ENCODE data around the gene TRPC1.

Gene TRPC1

GRCh38 chr3:142785996-142786395 lies 62.2 kb downstream of the TRPC1 start:
- no peak for DNase-seq
- Histone ChIP-seq H3K4me3 (ENCODE audit: low read depth, low read length) (no peak overlapping the region), H3K36me3 (no peaks in the 10 kb centered on the region), H3K4me1 (no peaks in the 10 kb centered on the region; the same call in none of the 2 replicates), H3K9me3 (no peaks in the 10 kb centered on the region), H3K27me3 (no peaks in the 10 kb centered on the region)
- no peak for TF ChIP-seq CTCF (IDR thresholded peaks at IDR 0.05; ENCODE audit: low read depth, low read length)

- no peak for DNase-seq
- Histone ChIP-seq H3K36me3 (no peaks in the 10 kb centered on the region), H3K4me3 (ENCODE audit: low read depth, low read length) (no peak overlapping the region), H3K9me3 (no peaks in the 10 kb centered on the region), H3K4me1 (no peaks in the 10 kb centered on the region; the same call in none of the 2 replicates), H3K27me3 (no peaks in the 10 kb centered on the region)
- TF ChIP-seq CTCF (IDR thresholded peaks at IDR 0.05; ENCODE audit: low read depth, low read length): no peak
Observed at GRCh38 chr3:142787719-142788118, 63.9 kb downstream of the TRPC1 start.

- Histone ChIP-seq H3K4me1 (no peaks in the 10 kb centered on the region; the same call in none of the 2 replicates), H3K9me3 (no peaks in the 10 kb centered on the region), H3K4me3 (ENCODE audit: low read depth, low read length) (no peak overlapping the region), H3K27me3 (no peaks in the 10 kb centered on the region), H3K36me3 (no peaks in the 10 kb centered on the region)
- TF ChIP-seq CTCF (IDR thresholded peaks at IDR 0.05; ENCODE audit: low read depth, low read length): no peak
- no peak for DNase-seq
Observed at GRCh38 chr3:142794508-142794907, 70.7 kb downstream of the TRPC1 start.

GRCh38 chr3:142795332-142795731 lies 71.5 kb downstream of the TRPC1 start:
- DNase-seq: no peak
- no peak for TF ChIP-seq CTCF (IDR thresholded peaks at IDR 0.05; ENCODE audit: low read depth, low read length)
- no peaks in the 10 kb centered on the region for H3K9me3 ChIP-seq
- H3K36me3 ChIP-seq: no peaks in the 10 kb centered on the region
- H3K4me3 ChIP-seq (ENCODE audit: low read depth, low read length): no peak overlapping the region
- no peaks in the 10 kb centered on the region for H3K27me3 ChIP-seq
- no peaks in the 10 kb centered on the region; the same call in none of the 2 replicates for H3K4me1 ChIP-seq

GRCh38 chr3:142796823-142797222 lies 73.0 kb downstream of the TRPC1 start:
- Histone ChIP-seq H3K9me3 (no peaks in the 10 kb centered on the region), H3K4me1 (no peaks in the 10 kb centered on the region; the same call in 1 of the 2 replicates), H3K4me3 (ENCODE audit: low read depth, low read length) (no peak overlapping the region), H3K36me3 (no peaks in the 10 kb centered on the region), H3K27me3 (no peaks in the 10 kb centered on the region)
- no peak for TF ChIP-seq CTCF (IDR thresholded peaks at IDR 0.05; ENCODE audit: low read depth, low read length)
- DNase-seq: no peak

- Histone ChIP-seq H3K36me3 (peaks cover 7% of the 10 kb centered on the region), H3K9me3 (no peaks in the 10 kb centered on the region)
- TF ChIP-seq CTCF (IDR thresholded peaks at IDR 0.05; ENCODE audit: low read depth, low read length): no peak
Observed at GRCh38 chr3:142801746-142802145, 77.9 kb downstream of the TRPC1 start.

More at GRCh38 chr3:142801746-142802145, 77.9 kb downstream of the TRPC1 start:
- no peak for DNase-seq
- Histone ChIP-seq H3K4me3 (ENCODE audit: low read depth, low read length) (no peak overlapping the region), H3K4me1 (no peaks in the 10 kb centered on the region; the same call in 1 of the 2 replicates), H3K27me3 (no peaks in the 10 kb centered on the region)

All from BE2C (cell line).